ENCODE measurements around the gene HHAT. TPM values are rescaled to one million over a fixed set of nuclear protein-coding genes. Genes with fewer than 3 reads are reported as not detected.
"Not testable (repeated sequence)": the region's sequence is repeated elsewhere in the genome, so short reads cannot be mapped to it uniquely, and the experiment has no call there.

The HHAT gene
- total RNA-seq, 2 experiments from 2014 or later, result 5.2 to 9.5 TPM

DNA sequence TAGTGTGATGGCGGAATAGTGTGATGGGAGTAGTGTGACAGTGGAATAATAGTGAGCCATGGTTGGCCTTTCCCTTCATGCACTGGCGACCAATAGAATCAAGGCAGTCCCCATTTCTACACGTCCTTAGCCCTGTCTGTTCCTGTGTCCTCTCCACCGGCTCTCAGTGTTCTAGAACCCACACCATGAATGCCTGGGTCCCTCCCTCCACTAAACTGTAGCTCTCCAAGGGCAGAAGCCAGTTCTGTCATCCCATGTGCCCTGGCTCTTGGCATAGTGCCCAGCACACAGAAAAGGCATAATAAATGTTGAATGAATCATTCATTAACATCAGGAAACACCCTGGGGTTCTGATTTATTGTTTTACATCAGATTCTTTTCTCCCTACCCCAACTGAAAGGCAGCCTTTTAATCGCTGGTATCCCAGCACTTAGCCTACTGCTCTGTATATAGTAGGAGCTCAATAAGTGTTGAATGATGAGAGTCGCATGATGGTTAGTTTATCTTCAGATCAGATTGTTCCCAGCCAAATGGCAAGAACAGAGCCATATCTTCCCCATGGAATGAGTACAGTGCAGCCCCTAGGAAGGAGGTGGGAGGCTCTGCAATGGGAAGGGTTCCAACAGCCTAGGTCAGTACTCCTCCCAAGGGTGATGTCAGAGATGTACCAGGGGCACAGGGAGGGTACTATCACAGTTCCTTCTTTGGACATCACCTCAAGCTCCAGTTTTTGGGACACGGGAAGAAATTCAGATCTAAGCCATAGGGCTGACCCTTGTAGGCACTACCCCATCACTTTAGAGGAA, 325.7 kb downstream of the HHAT start:
- Histone ChIP-seq H2AFZ (ENCODE audit: low read length) (no peak overlapping the region), H3K4me2 (ENCODE audit: low read length) (no peak overlapping the region), H3K9me2 (ENCODE audit: insufficient read depth, low read length) (no peaks in the 10 kb centered on the region), H3K36me3 (ENCODE audit: insufficient read depth, low read length) (no peaks in the 10 kb centered on the region), H3K27ac (ENCODE audit: low read depth, low read length, poor library complexity, severe bottlenecking) (no peak overlapping the region), H3K4me3 (ENCODE audit: low read depth, low read length, poor library complexity, severe bottlenecking) (no peak overlapping the region), H3K4me1 (ENCODE audit: insufficient read depth, low read length, poor library complexity, severe bottlenecking) (no peaks in the 10 kb centered on the region), H3K9me3 (ENCODE audit: low read length) (peaks cover 3% of the 10 kb centered on the region; the same call in 1 of the 2 replicates), H4K20me1 (ENCODE audit: insufficient read depth, low read length) (no peaks in the 10 kb centered on the region), H3K79me2 (ENCODE audit: insufficient read depth, low read depth, low read length) (no peaks in the 10 kb centered on the region)
- POLR2A ChIA-PET, result no interaction called here
- TF ChIP-seq, protein P1, sequence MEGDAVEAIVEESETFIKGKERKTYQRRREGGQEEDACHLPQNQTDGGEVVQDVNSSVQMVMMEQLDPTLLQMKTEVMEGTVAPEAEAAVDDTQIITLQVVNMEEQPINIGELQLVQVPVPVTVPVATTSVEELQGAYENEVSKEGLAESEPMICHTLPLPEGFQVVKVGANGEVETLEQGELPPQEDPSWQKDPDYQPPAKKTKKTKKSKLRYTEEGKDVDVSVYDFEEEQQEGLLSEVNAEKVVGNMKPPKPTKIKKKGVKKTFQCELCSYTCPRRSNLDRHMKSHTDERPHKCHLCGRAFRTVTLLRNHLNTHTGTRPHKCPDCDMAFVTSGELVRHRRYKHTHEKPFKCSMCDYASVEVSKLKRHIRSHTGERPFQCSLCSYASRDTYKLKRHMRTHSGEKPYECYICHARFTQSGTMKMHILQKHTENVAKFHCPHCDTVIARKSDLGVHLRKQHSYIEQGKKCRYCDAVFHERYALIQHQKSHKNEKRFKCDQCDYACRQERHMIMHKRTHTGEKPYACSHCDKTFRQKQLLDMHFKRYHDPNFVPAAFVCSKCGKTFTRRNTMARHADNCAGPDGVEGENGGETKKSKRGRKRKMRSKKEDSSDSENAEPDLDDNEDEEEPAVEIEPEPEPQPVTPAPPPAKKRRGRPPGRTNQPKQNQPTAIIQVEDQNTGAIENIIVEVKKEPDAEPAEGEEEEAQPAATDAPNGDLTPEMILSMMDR (conservative IDR thresholded peaks at IDR 0.05; ENCODE audit: low read length), result no peak
- TF ChIP-seq EZH2phosphoT487 (IDR thresholded peaks at IDR 0.05; ENCODE audit: borderline replicate concordance, low read depth, low read length), result no peak
- intact Hi-C loops (cut with micrococcal nuclease; ENCODE audit: unreplicated experiment), result no loop called here
- CTCF ChIA-PET (ENCODE audit: unreplicated experiment), result no interaction called here
- no peak for DNase-seq (ENCODE audit: low spot score)
- BruUV-seq (replicated peaks), result no TSS peak

GRCh38 chr1:210655511-210655910, 326.8 kb downstream of the HHAT start:
- Histone ChIP-seq H3K4me2 (ENCODE audit: low read length) (no peak overlapping the region), H3K9me2 (ENCODE audit: insufficient read depth, low read length) (no peaks in the 10 kb centered on the region), H3K4me1 (ENCODE audit: insufficient read depth, low read length, poor library complexity, severe bottlenecking) (no peaks in the 10 kb centered on the region), H4K20me1 (ENCODE audit: insufficient read depth, low read length) (no peaks in the 10 kb centered on the region), H3K27ac (ENCODE audit: low read depth, low read length, poor library complexity, severe bottlenecking) (no peak overlapping the region), H3K9me3 (ENCODE audit: low read length) (peaks cover 3% of the 10 kb centered on the region; the same call in 1 of the 2 replicates), H3K79me2 (ENCODE audit: insufficient read depth, low read depth, low read length) (no peaks in the 10 kb centered on the region), H2AFZ (ENCODE audit: low read length) (no peak overlapping the region), H3K4me3 (ENCODE audit: low read depth, low read length, poor library complexity, severe bottlenecking) (no peak overlapping the region), H3K36me3 (ENCODE audit: insufficient read depth, low read length) (no peaks in the 10 kb centered on the region)
- DNase-seq (ENCODE audit: low spot score), result no peak
- no TSS peak for BruUV-seq (replicated peaks)
- ChIA-PET POLR2A (no interaction called here), CTCF (ENCODE audit: unreplicated experiment) (no interaction called here)
- TF ChIP-seq, protein P1 (conservative IDR thresholded peaks at IDR 0.05; ENCODE audit: low read length), result no peak
- TF ChIP-seq EZH2phosphoT487 (IDR thresholded peaks at IDR 0.05; ENCODE audit: borderline replicate concordance, low read depth, low read length), result no peak
- intact Hi-C loops (cut with micrococcal nuclease; ENCODE audit: unreplicated experiment), result no loop called here

DNA sequence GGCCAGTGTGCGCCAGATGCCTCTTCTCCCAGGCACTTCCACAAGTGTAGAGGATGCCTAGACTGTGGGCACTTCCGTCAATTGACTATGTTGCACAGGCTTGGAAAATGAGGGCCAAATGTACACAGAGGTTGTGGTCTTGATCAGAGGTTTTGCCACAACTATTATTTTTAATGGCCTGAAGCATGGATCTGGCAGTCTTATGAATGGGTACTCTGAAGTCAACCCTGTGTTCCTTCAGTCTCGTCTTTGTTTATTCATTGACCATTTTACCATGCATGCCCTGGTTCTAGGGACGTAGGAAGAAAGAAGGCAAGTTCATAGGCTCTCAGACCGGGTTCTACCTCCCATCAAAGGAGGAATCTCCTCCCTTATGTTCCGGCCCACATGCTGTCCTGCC, 329.1 kb downstream of the HHAT start:
- intact Hi-C loops (cut with micrococcal nuclease; ENCODE audit: unreplicated experiment), result no loop called here
- H3K4me2 ChIP-seq (ENCODE audit: low read length), result no peak overlapping the region
- ChIA-PET POLR2A (no interaction called here), CTCF (ENCODE audit: unreplicated experiment) (no interaction called here)
- H3K4me1 ChIP-seq (ENCODE audit: insufficient read depth, low read length, poor library complexity, severe bottlenecking), result no peaks in the 10 kb centered on the region
- DNase-seq (ENCODE audit: low spot score), result no peak
- no peak overlapping the region for H3K27ac ChIP-seq (ENCODE audit: low read depth, low read length, poor library complexity, severe bottlenecking)
- no peak overlapping the region for H3K4me3 ChIP-seq (ENCODE audit: low read depth, low read length, poor library complexity, severe bottlenecking)
- BruUV-seq (replicated peaks), result no TSS peak
- H3K36me3 ChIP-seq (ENCODE audit: insufficient read depth, low read length), result no peaks in the 10 kb centered on the region
- H4K20me1 ChIP-seq (ENCODE audit: insufficient read depth, low read length), result no peaks in the 10 kb centered on the region
- H3K9me2 ChIP-seq (ENCODE audit: insufficient read depth, low read length), result no peaks in the 10 kb centered on the region
- H2AFZ ChIP-seq (ENCODE audit: low read length), result no peak overlapping the region
- peaks cover 3% of the 10 kb centered on the region; the same call in 1 of the 2 replicates for H3K9me3 ChIP-seq (ENCODE audit: low read length)
- no peaks in the 10 kb centered on the region for H3K79me2 ChIP-seq (ENCODE audit: insufficient read depth, low read depth, low read length)
- TF ChIP-seq, protein P1 (conservative IDR thresholded peaks at IDR 0.05; ENCODE audit: low read length), result no peak
- no peak for TF ChIP-seq EZH2phosphoT487 (IDR thresholded peaks at IDR 0.05; ENCODE audit: borderline replicate concordance, low read depth, low read length)

GRCh38 chr1:210661520-210661919, 332.8 kb downstream of the HHAT start:
- H4K20me1 ChIP-seq (ENCODE audit: insufficient read depth, low read length); POLR2A ChIA-PET; H3K27ac ChIP-seq (ENCODE audit: low read depth, low read length, poor library complexity, severe bottlenecking); H3K4me3 ChIP-seq (ENCODE audit: low read depth, low read length, poor library complexity, severe bottlenecking); H3K4me1 ChIP-seq (ENCODE audit: insufficient read depth, low read length, poor library complexity, severe bottlenecking); H3K9me2 ChIP-seq (ENCODE audit: insufficient read depth, low read length); intact Hi-C loops (cut with micrococcal nuclease; ENCODE audit: unreplicated experiment); DNase-seq (ENCODE audit: low spot score); H3K9me3 ChIP-seq (ENCODE audit: low read length); H3K4me2 ChIP-seq (ENCODE audit: low read length); H3K36me3 ChIP-seq (ENCODE audit: insufficient read depth, low read length); H3K79me2 ChIP-seq (ENCODE audit: insufficient read depth, low read depth, low read length); CTCF ChIA-PET (ENCODE audit: unreplicated experiment); BruUV-seq (replicated peaks); H2AFZ ChIP-seq (ENCODE audit: low read length): not testable (repeated sequence)
